GM19463 (cell line): ENCODE data around the gene ARID5A.

Experiments
- ATAC-seq: cut with Tn5 transposase; IDR thresholded peaks from one replicate; pipeline ENCODE4 v1.9.1; 2021; ENCODE audit warnings: mild to moderate bottlenecking, moderate library complexity; ENCODE audit not compliant: unreplicated experiment

The ARID5A gene

DNA sequence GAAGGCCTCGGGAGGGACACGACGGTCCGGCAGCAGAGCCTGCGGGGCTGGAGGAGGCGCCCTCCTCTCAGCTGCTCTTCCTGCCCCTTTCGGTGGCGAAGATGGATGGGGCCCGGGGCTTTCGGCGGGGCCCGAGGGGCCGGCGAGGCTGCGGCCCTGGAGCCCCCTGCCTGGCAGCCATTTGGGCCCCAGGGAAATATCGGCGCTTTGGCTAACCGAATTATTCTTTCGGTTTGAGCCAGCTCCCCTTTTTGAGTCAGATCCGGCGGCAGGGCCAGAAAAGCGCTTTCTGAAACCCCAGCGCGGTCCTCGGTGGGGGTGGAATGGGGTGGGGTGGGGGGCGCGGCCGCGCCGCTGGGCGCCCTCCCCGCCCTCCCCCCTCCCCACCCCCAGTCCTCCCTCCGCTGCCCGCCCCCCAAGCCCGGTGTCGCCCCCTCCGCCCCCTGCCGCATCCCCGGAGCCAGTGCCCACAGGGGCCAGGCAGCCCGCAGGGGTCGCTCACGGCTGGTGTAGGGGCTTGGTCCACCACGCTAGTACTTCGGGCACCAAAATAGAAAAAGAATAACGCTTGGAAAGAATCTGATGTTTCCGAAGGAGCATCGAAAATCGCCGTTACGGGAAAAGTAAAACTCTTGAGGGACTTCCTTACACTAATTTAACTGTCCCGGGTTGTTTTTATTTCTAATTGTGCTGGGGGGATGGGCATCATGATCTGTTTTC is 9.1 kb upstream of the ARID5A start:
- peak; percentile 37 for ATAC-seq

DNA sequence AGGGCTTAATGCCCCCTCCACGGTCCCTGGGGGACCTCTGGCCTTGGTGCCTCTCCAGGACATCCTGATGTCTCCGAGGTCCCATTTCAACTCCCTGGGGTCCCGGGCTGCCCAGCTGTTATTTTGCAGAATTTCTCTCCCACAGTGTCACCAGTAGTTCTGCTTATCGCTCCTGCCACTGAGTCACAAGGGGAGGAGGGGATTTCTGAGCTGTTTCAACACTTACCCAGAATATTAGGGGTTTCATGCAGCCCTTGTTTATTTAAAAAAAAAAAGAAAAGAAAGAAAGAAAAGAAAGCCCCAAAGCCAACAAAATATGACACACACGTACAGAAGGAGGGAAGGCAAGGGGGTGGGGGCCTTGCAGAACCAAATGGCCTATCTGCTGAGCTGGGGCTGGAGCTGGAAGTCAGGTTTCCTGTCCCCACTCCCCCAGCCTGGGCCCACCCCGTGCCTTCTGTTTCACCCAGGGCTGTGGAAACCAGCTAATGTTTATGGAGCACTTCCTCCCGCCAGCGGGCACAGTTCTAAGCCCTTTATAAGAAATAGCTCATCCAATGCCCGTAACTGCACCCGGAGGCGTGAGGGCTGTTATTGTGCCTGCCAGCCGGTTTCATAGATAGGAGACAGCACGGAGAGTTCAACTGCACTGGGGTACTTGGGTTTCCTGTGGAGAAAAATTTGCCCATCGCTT is 8.4 kb upstream of the ARID5A start:
- peak; percentile 24 for ATAC-seq

DNA sequence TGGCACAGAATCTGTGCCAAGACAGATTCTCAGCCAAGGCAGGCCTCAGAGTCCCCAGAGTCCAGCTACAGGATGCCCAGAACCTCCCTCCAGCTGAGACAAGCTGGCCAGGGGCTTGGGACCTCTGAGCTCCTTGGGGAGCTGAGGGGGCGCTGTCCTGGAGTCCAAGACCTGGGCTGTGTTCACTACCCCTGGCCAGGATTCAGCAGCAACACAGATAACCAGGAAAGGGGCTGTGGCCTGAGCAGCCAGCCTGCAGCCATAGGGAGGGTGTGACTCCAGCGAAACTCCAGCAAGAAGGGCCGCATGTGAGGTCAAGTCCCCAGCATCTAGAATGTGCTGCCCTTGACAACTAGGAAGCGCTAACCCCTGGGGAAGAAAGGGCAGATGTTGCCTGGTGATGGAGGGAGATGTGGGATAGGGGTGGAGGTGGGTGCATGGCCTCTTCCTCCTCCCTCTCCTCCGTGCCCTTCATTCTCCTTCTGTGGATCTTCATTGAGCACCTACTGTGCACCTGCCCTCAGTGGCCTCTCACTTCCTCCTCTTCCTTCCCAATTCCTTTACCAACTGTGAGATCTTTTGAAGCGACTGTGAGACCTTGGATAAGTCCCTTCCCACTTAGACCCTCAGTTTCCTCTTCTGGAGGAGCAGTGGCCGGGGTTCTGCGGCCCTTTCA is 7.7 kb upstream of the ARID5A start:
- no peak for ATAC-seq

DNA sequence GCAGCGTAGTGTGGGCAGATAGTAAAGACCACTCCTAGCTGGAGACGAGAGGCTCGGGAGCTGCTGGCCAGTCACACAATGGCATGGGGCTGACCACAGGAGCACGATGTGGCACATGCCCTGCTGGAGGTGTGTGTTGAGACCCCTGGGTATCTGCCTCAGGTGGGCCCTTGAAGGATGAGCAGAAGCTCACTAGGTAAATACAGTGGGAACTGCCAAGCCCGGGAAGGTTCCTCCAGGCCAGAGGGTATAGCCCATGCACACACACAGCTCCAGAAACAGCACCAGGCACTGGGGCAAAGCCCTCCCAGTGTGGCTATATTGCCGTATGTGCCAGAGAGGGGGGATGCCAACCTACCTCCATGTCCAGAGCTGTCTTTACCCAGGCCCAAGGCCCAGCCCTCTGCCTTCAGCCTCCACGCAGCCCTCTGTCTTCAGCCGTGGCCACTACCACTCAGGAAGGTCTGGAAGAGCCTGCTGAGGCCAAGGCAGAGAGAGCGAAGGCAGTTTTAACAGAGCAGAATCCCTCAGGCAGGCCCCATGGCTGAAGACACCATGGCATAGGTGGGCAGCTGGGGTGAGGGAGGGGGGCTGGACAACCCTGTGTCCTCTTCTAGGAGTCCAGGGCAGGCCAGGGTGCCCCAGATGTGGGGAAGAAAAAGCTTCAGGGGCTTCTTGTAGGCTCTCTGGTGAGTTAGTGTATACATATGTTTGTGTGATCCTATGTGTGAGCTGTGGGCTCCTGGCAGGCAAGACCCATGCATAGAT is 7.0 kb upstream of the ARID5A start:
- ATAC-seq = no peak

DNA sequence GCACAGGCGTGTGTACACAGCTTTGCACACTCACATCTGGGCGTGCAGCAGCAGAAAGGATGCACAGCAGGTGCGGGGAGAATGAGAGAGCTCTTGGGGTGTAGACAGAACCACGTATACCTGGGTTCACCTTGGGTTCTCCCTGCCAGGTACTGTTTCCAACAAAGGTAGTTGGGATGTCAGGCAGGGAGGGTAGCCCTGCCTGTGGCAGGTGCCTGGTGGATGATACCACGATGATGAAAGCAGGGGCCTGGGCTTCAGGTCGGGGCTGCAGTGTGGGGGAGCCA is 6.5 kb upstream of the ARID5A start:
- no peak for ATAC-seq

DNA sequence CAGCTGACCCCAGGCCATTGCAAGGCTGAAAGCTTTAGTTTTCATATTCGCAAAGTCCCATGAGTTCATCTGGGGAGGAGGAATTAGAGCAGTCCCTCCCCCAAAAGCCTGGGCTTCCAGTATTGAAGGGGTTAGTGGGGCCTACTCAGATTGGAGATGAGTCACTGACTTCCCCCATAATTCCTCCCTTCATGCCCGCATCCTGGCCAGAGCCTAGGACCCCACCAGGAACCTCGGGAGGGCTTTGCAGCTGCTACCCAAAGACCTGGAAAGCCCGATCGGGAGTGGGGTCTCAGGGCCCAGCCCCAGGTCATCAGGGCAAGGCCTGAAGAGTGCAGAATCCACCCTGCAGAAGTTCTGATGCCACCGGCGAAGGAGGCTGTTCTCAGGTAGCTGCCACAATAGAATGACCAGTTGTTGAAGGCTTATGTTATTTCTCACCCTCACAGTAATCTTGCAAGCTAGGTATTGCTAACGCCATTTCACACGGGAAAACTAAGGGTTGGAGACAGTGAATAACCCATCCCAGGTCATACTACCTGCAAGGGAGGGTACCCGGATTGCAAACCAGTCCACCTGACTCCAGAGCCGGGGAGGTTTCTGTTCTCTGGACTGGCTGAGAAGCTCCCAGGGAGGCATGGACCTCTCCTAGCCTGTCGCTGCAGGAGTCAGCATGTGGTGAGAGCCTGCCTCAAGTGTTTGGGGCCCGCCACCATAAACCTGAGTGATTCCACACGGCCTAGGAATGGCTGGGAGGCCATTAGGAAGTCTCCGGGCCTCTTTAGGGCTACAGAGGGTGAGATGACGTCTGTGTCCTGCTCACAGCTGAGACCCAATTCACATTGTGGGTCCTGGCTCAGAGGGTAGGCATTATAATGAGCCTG is 5.8 kb upstream of the ARID5A start:
- ATAC-seq = no peak

DNA sequence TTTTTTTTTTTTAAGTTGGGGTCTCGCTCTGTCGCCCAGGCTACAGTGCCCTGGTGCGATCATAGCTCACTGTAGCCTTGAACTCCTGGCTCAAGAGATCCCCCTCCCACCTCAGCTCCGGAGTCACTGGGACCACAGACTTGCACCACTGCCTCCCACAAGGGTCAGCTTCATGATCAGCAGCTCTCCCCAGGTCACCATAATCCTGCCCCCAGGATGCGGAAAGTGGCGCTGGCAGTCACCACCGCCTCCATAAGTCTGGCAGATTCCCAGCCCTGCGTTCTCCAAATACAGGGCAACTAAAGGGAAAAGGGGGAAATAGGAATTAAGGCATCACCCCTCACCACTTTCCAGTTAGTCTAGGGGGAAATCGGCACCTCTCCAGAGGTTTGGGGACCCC is 5.2 kb upstream of the ARID5A start:
- ATAC-seq = no peak

DNA sequence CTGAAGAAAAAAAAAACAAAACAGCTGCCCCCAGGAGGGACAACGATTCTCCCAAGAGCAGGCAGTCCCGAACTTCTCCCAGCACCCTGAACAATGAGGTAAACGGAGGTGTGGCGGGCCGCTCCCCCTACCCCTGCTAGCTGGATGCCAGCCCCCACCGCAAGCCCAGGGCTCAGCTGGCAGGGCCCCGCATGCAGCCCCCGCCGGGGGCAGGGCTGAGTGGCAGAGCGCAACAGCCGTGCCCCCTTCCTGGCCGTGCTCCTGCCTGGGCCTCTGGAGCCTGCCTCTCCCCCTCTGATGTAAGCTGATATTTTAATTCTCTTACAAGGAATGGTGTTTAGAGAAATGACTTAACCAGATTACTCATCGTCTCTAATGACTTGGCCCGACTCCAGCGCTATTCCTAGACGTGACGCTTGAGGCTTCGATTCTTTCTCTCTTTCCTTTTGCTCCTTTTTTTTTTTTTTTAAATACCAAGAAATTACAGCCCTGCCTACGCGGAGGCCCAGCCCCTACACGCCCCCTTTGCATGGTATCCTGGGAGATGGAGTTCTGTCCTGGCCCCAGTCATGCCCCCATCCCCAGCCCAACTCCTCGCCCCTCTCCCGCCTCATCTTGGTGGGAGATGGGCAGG is 4.6 kb upstream of the ARID5A start:
- no peak for ATAC-seq

DNA sequence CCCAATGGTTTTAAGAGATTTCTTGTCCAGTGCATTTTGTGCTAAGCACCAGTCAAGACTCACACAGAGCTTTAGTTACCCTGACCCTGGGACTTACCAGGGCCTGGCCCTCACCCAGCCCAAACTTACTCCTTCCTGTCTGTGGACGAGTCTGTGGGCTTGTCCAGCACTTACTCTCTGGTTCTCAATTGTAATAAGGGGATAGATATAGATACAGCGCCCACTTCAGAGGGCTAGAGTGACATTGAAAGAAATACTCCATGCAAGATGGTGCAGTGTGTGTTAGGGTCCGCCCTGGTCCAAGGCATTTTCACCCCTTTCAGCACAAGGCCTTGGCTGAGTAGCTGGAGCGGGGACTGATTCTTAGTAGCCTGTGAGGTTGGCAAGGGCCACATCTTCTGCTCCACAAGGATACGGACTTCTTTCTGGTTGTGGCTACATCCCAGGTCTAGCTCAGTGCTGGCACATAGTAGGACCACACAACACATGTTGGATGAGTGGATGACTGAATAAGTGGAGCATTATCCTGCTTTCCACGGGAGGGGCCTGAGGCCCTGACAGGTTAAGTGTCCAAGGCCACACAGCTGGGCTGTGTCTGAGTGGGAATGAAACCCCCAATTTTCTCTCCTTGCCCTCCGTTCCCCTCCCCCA is 3.8 kb upstream of the ARID5A start:
- no peak for ATAC-seq

DNA sequence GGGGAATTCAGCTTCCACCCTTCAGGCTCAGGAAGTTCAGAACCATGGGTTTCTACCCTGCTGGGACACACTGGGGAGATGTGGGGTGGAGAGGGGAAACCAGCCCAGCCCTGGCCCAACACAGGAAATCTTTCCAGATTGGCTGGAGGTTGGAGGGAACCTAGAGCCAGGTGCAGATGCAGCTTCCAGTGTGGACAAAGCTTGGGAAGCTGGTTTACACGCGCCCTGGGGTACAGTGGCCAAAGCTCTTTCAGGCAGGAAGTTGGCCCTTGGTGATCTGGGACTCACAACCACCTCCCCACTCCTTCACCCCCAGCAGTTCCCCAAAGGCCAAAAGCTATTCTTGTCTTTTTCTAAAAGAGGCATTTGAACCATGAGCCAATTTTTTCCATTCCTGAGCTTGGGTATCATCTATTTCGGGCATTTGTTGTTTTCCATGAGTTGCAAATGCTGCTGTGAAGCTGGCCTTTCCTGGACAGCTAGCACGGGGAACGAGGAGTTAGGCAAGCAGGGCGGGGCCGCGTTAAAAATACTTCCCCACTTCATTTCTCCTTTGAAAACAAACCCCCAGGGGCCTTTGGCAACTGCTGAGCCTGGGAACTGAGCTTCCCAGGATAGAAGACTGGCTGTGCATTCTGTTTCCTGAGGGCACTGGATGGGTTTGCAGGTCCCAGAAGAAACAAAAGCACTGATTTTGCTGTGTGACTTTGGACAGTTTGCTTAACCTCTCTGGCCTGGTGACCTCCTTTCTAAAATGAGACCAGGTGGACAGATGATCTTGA is 3.1 kb upstream of the ARID5A start:
- no peak for ATAC-seq

DNA sequence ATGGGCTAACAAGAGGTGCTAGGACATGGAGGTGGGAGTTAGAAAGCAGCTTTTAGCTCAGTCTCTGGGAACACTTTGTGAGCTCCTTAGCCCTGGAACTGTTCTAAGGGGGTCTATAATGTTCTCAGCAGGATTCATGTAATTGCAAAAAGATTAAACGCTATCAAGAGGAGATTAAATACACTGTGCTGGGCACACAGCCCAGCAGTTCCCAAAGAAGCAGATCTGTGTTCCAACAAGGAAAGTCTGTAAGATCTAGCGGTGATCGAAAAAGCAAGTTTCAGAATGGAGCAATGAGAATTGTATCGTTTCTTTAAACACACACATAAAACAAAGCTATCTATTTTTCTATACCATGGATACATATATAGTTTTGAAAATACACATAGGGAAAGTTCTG is 2.4 kb upstream of the ARID5A start:
- ATAC-seq = no peak

DNA sequence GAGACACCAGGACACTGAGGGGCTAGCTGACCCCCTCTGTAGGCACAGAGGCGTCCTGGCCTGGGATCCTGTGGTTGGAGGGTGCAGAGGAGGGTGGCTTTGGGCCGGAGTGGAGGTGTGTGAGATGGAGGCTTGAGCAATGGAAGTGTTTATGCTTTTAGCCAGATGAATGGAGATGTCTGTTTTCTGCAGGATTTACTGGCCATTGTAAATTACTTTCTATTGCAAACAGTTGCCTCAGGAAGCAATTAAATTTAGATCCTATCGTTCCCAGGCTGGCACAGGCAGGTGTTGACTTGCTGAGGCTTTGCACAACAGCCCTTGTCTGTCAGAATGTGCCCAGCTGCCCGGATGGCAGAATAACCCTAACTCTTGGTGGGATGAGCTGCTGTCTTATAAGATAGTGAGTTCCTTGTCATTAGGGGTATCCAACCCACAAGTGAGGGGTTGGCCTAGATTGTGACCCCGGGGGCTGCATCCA is 1.8 kb upstream of the ARID5A start:
- ATAC-seq = no peak

DNA sequence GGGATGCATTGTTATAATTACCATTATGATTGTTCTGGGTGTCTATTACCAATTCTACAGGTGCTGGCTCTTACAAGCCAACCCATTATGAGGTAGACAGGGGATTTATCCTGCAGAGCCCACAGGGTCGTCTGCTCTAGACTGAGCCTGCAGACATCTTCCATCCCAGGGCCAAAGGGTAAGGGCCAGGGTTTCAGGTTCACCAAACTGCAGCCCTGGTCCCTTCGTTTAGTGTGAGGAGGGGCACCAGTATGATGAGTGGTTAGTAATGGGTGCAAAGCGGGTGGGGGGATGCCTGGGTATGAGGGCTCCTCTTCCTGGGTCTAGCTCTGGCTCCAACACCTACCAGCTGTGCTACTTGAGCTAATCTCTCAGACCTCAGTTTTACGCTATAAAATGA is 1.2 kb upstream of the ARID5A start:
- ATAC-seq = no peak

DNA sequence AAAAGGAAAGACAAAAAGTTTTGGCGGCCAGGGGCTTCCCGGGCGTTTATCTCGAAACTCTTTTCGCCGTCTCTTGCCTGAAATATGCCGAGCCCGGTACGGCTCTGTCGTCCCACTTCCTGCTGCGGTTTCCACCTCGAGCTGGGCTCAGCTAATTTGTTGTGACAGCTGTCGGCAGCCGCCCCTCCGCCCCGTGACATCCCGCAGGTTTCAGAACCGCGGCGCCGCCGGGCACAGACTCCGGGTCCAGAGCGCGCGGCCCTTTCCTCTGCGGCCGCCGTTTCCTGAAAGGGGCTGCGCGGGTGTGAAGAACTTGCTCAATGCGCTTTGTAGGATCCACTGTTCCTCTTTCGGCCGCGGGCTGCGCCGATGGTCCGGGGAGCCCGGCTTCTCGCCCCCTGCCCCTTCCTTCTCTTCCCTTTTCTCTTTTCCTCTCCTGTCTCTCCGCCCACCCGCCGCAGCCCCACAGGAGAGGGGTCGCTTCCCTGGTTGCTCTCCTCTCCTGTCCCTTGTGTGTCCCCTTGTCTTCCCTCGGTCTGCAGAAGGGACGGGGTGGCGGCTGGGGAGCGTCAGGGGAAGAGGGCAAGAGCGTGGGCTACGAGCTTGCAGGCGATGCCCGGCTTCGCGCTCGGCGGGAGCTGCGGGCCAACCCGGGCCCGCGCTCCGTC is 648 bp downstream of the ARID5A start:
- ATAC-seq = peak; percentile 59

DNA sequence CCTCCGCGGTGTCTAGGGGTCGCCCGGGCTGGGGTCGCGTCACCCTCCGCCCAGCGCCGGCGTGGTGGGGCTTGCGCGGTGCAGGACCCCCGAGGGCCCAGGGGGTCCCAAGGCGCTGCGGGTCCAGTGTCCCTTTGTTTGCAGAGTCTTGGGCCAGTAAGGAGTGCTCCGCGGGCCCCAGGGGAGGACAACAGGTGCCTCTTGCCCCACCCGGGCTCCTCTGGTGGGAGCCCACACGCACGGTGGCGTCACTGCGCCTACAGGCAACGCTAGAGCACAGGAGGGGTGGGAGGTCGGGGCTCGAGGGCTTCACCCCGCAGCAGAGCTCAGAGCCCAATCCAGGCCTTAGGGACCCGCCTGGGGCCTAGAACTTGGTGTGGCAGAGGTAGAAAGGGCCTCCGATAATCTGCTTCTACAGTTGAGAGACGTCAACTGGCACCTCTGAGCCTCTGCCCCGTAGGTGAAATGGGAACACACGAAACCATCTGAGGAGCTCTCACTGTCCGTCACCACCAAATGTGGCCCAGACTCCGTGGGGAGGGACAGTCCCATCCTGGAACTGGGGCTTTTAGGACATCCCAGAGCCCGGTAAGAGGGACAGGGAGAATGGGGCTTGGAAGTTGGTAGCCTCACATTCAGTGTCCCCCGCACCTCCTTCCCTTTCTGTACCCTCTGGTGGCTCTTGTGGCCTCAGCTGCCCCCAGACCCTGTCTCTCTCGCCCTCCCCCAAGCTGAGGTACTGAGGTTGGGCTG is 1.4 kb downstream of the ARID5A start:
- no peak for ATAC-seq

DNA sequence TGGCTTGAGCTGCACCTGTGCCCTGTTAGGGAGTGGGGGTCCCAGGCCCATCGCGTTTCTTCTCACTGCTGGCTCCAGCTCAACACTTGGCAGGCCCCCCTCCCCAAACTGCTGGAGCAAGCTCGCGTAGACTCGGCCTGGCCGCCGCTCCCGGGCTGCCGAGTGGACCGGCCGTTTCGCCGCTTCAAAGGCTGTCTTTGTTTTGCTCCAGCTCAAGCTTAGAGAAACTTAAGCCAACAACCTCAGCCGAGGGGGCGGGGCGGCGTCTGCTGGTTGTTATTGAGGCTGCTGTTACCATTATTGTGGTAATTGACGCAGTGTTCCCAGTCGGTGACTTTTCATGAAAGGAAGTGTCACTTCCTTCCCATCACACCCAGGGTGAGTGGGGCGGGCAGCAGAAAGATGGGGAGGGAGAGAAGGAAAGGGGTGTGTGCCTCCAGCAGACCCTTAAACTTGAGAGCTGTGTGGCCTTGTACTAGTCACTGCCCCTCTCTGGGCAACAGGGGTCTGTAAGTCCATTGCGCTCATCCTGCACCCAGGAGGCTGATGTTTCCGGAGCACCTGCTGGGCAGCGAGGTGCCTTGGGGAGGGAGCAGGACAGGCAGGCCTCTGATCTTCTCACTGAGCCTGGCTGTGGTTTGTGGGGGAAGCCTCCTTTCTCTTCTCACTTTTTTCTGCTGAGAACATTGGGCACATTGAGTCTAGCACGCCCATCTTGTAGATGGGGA is 2.1 kb downstream of the ARID5A start:
- no peak for ATAC-seq
